HG02840 (cell line): ENCODE data around the gene CALD1.

Experiments used
- ATAC-seq: cut with Tn5 transposase; IDR thresholded peaks from one replicate; pipeline ENCODE4 v1.9.1; 2021; ENCODE audit warnings: mild to moderate bottlenecking, moderate library complexity, moderate number of reproducible peaks; ENCODE audit not compliant: unreplicated experiment, low FRiP score

CALD1 gene

DNA sequence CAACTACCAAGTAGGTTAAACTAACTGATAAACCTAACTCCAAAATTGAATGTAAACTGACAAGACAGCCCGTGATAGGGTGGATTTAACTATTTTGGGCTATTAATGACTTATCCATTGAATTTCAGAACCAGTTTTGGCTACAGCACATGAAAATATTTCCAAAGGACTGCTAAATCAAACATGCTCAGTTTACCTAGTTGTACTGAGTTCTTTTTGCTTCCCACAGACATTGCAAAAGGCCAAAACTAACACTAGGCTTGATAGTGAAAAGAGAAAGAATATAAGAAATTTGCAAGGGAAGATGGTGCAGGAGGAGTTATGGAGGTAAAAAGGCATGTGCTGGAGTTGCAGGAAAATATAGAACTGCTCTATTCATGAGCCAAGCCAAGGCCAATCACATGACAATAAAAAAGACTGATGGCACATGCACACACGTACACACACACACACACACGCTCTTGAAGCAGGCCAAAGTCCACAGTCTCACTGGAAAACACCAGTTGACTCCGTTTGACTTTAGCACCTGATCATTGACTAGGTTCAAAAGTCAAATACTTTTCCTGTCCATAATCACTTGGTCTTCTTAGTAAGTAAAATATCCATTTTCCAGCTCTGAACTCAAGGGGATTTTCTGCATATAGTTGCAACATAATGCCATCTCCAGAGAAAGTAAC is 130.9 kb downstream of the CALD1 start:
- ATAC-seq: no peak

DNA sequence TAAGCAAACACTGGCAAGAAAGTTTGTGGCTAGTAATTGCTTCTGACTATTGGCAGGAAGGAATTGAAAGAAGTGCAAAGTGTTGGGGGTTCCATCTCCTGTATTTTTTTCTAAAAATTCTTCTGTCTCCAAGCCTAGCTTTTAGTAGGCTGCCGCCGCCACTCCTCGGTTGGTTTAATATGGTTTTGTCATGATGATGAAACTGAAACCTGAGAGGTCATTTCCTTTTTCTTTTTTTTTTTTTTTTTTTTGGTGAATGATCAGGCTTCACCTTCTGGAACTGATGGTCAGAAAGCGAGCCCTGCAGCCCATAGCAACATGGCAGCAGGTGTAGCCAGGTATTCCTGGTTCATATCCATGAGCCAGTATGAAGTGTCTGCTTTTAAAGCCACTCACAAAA is 131.5 kb downstream of the CALD1 start:
- no peak for ATAC-seq

DNA sequence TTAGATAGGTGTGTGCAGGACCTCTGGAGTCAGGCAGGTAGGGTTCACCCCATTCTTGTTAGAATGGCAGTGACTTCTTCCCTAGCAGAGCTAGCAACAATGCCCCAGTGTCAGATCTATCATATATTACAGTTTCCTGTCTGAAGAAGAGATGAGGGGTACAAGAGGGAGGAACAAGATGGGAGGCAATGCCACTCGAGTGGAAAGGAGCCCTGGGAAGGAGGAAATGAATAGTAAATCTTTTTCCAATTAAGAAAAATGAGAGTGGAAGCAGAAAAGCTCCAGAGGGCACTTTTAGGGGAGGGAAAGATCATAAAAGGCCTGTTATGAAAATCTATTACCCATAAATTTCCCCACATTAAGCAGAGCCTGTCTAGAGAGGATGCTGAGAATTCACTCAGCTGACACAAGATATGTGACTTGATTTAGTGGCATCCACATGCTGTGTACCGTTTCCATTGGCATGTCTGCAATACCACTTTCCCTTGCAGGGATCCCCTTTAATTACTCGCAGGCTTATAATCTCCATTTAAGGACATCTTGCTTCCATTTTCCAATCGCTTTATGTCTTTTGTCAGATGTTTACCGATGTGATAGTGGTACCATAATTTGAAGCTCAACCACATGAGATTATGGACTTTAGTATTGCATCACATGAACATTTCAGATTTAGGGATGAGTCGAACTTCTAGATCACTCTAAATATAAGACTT is 136.9 kb downstream of the CALD1 start:
- no peak for ATAC-seq

DNA sequence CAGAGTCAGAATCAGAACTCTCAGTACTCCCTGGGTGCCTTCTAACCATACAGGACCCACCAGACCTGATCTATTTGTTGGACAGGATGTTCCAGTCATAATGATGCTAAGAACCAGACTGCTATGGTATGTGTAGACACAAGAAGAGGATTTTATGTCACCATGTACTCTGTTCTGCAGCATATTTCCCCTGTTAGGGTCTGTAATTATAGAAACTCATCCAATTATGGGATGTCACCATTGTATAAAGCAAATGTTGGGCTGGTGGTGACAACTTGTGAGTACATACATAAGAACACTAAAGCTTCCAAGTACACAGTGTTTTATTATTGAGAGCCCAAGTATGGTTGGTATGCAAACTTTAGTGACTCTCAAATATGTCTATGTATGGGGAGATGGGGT is 139.8 kb downstream of the CALD1 start:
- peak; percentile 55 for ATAC-seq

DNA sequence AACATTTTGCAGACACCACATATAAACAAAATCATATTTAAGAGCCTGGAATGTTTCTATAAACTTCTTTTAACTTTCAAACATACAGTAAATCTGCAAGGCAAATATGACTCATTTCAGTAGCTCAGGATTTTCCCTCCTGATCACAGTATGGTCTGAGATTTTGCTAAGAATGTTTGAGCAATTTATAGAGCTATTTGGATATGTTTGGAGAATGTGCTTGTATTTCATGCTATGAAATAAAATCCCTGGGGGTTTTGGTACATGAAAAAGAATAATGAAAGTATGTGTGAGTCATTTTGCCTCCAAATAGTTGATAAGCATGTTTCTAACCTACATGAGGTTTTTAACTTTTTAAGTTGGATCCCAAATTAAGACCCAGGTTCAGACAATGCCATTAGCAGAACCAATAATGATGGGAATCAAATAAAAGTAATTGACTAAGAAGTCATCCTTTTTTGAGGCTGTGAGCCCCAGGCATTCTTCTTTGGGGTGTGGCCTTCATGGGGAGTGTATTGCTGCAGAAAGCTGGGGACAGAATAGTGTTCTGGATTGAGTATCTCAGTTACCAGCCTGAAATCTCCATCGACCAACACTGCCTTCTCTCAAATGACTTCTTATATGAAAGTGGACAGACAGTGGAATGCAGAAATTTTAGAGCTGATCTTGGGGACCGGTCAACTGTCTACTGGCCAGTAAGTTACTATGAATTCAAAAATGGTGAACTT is 140.8 kb downstream of the CALD1 start:
- ATAC-seq: no peak

DNA sequence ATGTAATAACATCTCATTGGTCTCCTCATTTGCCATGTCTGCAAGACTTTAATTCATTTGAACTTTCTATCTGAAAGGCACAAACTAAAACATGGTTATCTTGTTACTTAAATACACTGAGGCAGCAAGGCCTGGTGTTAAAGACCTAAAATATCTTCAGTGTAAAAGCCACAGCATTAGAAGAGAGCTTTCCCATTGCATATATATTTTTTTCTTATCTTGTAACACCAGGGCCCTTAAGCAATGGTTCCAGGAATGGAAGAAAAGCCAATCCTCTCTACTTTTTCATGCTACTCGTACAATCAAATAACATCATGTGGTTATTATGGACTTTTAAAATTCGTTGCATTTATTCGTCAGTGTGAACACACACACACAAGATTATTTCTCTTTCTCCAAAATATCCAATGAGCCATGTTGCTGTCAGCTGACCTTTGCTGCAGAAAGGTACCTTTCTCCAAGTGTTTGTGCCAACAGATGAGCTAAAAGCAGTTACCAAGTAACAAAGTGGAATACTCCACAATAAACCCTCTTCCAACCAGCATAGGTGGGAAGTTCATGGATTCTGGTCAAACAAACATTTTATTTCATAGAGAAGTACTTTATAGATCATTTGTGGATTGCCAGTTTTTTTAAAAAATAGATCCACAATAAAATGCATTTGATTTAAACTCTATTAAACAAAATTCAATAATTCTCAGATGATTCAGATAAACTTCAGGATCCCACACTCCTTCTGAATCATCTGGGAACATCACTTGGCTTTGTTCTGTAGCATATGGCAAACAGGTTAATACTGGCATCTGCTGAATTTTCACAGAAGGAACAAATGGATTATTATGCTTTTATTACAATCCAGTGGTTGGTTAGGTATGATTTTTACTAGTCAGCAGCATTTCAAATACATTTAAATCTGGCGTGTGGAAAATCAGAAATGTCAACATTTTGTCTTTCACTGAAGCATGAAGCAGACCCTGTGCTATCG is 143.6 kb downstream of the CALD1 start:
- no peak for ATAC-seq

DNA sequence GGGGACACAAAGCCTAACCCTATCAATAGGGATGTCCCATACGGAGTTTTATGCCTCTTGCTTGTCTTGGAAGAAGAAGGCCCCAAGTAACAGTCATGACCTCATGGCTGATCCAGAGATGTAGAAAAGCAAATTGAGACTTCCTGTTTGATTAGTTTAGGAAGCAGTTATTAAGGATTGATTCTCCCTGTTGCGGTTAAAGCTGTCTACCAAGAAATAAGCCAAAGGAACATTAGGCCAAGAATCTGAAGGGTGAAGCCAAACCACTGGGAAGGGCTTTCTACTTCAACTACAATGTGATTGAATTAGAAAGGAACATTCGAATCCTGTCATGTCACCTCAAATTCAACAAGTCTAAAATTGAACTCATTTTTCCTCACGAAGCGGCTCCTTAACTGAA is 146.3 kb downstream of the CALD1 start:
- no peak for ATAC-seq

DNA sequence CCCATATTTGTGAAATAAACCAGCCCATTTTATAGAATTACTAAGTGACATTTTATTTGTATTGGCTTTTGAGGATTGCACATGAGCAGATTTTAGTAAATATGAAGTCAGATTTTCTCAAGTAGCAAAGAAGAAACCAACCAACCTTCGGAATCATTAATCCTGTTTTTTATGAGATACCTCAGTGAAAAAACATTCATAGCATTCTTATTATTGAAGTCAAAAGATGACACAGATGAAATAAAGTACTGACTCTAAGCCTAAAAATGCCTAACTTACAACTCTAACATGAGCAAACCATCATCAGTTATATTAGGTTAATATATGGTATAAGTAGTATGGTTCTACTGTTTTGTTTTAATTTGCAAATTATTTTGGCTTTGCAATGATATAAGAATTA is 147.0 kb downstream of the CALD1 start:
- no peak for ATAC-seq

DNA sequence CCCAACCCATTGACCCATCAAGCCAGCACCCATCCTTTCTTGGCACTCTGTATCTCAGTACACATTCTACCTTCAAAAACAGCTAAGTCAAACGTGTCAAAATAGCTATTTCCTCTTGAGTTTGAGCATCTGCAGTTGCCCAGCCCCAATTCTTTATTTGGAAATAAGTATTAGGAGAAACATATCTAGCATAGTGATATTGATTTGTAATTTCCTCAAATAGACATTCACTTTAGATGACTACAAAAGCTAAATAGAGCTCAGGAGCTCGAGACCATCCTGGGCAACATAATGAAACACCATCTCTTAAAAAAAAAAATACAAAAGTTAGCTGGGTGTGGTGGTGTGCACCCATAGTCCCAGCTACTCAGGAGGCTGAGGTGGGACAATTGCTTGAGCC is 147.6 kb downstream of the CALD1 start:
- no peak for ATAC-seq

DNA sequence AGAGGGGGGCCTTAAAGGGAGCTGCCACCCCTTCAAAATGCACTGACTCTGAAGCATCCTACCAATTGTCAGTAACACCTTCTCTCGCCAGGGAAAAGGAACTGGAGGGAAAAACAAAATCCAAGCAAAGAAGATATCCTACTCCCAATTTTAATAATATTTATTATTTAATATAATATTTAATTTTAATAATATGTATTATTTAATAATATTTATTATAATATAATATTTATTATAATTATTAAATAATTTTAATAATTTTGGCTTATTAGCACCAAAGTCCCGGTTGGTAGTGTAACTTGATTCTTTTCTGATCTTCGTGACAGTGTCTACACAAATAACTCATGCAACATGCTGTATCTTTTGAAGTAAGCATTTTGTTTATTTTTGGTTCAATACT is 148.3 kb downstream of the CALD1 start:
- ATAC-seq: no peak

DNA sequence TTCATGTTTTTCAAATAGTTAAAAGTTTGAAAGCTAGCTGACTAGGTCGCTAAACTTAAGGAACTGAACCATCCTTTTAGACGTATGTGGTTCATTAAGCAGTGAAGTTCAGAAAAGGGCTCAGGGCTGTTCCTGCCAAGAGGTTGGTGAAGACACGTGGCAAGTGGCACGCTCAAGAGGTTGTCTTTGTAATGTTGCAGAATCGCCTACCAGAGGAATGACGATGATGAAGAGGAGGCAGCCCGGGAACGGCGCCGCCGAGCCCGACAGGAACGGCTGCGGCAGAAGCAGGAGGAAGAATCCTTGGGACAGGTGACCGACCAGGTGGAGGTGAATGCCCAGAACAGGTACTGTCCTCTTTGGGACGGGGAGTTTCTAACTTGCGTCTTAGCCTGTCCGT is 149.1 kb downstream of the CALD1 start:
- ATAC-seq: no peak

DNA sequence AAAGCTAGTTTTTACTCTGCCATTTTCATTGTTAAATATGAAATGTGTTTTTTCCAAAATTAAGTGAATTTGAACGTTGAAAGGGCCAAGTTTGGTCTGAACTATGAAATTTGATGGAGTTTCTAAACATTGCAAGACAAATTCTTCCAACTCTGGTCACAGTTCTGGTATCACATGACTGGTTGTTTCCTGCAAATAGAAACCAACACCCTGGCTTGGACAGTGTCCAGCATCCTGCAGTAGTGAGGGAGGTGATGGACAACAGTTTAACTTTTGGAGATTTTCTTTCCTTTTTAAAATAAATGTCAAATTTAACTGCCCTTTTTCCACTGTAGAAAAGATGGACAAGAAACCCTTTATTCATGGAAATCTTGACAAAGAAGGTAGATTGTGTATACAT is 152.1 kb downstream of the CALD1 start:
- no peak for ATAC-seq

DNA sequence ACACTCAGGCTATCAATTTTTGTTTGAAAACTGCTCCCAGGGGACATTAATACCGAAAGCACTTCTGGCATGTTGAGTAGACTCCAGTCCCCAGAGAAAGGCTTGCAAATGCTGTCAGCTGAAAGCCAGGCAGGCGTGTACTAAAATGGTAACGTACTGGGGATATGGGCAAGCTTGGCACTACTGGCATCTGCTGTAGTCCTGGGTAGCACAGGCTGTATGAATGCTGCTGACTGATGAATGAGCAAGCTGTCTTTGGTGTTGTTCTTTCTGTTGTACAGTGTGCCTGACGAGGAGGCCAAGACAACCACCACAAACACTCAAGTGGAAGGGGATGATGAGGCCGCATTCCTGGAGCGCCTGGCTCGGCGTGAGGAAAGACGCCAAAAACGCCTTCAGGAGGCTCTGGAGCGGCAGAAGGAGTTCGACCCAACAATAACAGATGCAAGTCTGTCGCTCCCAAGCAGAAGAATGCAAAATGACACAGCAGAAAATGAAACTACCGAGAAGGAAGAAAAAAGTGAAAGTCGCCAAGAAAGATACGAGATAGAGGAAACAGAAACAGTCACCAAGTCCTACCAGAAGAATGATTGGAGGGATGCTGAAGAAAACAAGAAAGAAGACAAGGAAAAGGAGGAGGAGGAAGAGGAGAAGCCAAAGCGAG is 153.4 kb downstream of the CALD1 start:
- ATAC-seq: no peak

DNA sequence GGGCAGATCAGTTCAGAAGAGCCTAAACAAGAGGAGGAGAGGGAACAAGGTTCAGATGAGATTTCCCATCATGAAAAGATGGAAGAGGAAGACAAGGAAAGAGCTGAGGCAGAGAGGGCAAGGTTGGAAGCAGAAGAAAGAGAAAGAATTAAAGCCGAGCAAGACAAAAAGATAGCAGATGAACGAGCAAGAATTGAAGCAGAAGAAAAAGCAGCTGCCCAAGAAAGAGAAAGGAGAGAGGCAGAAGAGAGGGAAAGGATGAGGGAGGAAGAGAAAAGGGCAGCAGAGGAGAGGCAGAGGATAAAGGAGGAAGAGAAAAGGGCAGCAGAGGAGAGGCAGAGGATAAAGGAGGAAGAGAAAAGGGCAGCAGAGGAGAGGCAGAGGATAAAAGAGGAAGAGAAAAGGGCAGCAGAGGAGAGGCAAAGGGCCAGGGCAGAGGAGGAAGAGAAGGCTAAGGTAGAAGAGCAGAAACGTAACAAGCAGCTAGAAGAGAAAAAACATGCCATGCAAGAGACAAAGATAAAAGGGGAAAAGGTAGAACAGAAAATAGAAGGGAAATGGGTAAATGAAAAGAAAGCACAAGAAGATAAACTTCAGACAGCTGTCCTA is 154.1 kb downstream of the CALD1 start:
- no peak for ATAC-seq

DNA sequence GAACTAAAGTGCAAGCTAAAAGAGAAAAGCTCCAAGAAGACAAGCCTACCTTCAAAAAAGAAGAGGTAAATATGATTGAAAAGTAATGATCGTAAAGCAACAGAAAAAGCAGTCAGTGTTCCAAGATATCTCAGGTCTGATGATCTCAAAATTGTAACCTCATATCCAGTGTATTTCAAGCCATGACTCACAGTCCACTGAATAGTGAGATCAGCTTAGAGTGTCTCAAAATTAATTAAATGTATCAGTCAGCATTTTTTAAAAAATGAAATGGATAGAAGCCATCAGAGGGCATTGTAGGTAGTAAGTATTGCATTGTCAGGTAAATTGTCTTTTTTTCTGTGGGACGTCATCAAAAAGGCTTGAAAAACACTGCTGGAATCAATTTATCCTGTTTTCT is 156.3 kb downstream of the CALD1 start:
- ATAC-seq: no peak

DNA sequence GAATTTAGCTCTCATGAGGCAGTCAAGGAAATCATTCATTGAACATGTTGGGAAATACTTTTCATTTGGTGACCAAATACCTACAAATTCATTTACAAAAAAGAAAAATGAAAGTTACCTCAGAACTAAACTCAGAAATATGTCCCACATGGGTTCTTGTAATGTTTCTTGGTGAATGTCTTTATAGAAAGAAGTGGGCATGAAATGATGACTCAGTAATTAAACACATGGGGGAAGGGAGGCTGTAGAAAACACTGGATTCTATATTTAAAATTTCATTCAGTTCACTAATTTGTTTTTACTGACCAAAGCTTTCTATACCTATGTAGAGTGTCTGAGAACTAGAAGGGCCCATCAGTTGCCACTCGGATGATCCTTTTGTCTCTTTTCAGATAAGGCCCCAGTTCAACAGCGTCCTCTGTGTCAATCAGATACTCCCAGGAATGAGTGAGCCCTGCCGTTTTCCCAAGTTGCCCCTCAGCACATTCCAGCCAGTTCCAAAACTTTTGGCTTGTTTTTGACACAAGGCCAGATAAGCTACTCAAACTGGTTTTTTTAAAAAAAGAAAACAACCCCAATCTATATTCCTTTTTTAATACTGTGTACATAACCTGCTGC is 157.6 kb downstream of the CALD1 start:
- ATAC-seq: no peak

DNA sequence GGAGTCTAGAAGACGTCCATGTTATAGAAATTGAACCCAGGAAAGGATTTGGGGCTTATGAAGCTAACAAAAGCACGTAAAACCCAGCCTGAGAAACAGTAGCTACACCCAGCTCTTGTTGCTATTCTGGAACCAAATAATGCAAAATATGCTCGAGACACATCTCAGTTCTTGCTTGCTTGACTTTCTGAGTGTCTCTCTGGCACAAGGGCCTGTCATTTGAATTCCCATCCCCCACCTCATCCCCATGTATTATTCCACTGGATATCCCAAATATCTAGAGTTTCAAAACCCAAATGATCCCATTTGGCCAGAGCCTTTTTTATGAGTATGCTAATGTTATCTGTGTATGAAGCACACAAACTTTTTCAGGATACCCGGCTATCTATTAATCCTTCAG is 158.7 kb downstream of the CALD1 start:
- no peak for ATAC-seq

DNA sequence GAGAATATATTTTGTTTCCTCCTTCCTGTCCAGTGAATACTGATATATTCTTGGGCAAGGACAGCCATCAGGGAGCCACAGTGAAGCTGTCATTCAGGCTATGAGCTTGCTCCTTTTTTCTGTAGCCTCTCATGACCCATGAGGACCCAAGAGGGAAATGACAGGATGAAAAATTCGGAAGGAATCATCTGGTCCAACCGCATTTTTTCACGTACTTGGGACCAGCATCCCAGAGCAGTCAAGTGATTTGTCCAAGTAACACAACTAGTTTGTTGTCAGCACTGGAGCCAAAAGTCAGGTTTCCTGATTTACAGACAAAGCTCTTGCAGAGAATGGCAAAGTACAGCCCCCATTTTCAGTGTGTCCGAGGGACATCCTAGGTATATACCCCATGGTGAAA is 159.7 kb downstream of the CALD1 start:
- ATAC-seq: no peak

DNA sequence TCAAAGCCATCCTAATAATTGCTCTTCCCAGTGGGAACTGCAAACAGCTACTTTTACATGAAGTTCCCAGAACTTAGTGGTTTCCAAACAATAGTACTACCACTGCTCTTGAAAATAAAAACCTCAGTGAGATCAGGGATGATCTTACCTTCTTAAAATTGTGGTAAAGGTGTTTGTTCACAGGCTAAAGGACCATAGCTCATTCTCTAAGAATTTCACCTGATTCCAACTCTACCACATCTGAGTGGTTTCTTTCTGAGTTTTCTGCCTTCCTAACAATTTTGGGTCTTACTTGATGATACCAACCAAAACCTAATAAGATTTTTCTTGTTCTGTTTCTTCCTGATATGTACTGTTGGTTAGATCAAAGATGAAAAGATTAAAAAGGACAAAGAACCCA is 161.3 kb downstream of the CALD1 start:
- no peak for ATAC-seq
